Erythroblast (primary cell): ENCODE data around the gene MYRIP.

ENCODE experiments used
- GATA1 ChIP-seq: IDR thresholded peaks from 2 replicates; pipeline ENCODE4 v1.6.1; 2011; ENCODE audit warnings: low read depth, mild to moderate bottlenecking, control low read depth, low read length, moderate library complexity
- POLR2A ChIP-seq: IDR thresholded peaks from 2 replicates; pipeline ENCODE4 v1.6.1; 2011; ENCODE audit warnings: mild to moderate bottlenecking, low read length

GRCh38 chr3:40290396-40290795 is 481.0 kb downstream of the MYRIP start:
- TF ChIP-seq POLR2A (no peak), GATA1 (no peak)
